IMR-90 (cell line): Measurements from ENCODE around the gene TBC1D24. TPM values are rescaled to one million over a fixed set of nuclear protein-coding genes. Genes with fewer than 3 reads are reported as not detected.

Experiments
- ATAC-seq: fragments of 200-7000 bp; cut with Tn5 transposase; 2 replicates; pipeline ENCODE4 v1.9.1; 2020; ENCODE audit warnings: low read depth, mild to moderate bottlenecking, moderate library complexity
- BruUV-seq: library from RNA; stranded (reverse); fragments of 400-500 nt; replicated peaks from 2 replicates; lab custom pipeline; 2021; lab: Mats Ljungman, UMichigan
- CTCF ChIA-PET: fragments of 300-600 bp; formaldehyde crosslinking; extraction: SDS; loops from one replicate; lab custom pipeline; 2021; ENCODE audit warnings: antibody characterized with exemption; lab: Yijun Ruan, JAX
- POLR2A ChIA-PET: fragments of 300-600 bp; sonication (Branson Sonifier 250); formaldehyde crosslinking; loops from one replicate; lab custom pipeline; 2022; ENCODE audit warnings: antibody characterized with exemption; ENCODE audit not compliant: unreplicated experiment; lab: Charles Lee
- DNase-seq: peaks from one replicate; pipeline ENCODE4 v3.0.0; 2013
- H2AFZ ChIP-seq: replicated peaks from 2 replicates; pipeline ENCODE3; 2013; ENCODE audit warnings: low read length, mild to moderate bottlenecking; ENCODE audit not compliant: poor library complexity
- H2AK5ac ChIP-seq: 2 replicates; pipeline ENCODE4 v1.6.1; 2013; ENCODE audit warnings: low read depth, low read length, inconsistent platforms
- H2AK9ac ChIP-seq: replicated peaks from 2 replicates; pipeline ENCODE3; 2013; ENCODE audit warnings: mild to moderate bottlenecking, low read depth, low read length, moderate library complexity; ENCODE audit not compliant: poor library complexity
- H2BK120ac ChIP-seq: 2 replicates; pipeline ENCODE4 v1.6.1; 2013; ENCODE audit warnings: low read depth, low read length, inconsistent platforms
- H2BK15ac ChIP-seq: 3 replicates; pipeline ENCODE4 v1.6.1; 2013; ENCODE audit warnings: low read depth, low read length, inconsistent platforms
- H2BK20ac ChIP-seq: 2 replicates; pipeline ENCODE4 v1.6.1; 2013; ENCODE audit warnings: low read depth, mild to moderate bottlenecking, inconsistent platforms, low read length, moderate library complexity
- H2BK5ac ChIP-seq: 2 replicates; pipeline ENCODE4 v1.6.1; 2013; ENCODE audit warnings: mild to moderate bottlenecking, low read depth, low read length, inconsistent platforms; ENCODE audit not compliant: poor library complexity, severe bottlenecking
- H3K14ac ChIP-seq: replicated peaks from 2 replicates; pipeline ENCODE4 v1.6.1; 2013; ENCODE audit warnings: low read depth, low read length, inconsistent platforms
- H3K18ac ChIP-seq: 2 replicates; pipeline ENCODE4 v1.6.1; 2013; ENCODE audit warnings: low read depth, low read length, control low read depth
- H3K23ac ChIP-seq: 2 replicates; pipeline ENCODE4 v1.6.1; 2013; ENCODE audit warnings: low read depth, low read length, inconsistent platforms
- H3K27ac ChIP-seq: 2 replicates; pipeline ENCODE4 v1.5.1; 2013; ENCODE audit warnings: mild to moderate bottlenecking, control low read depth, low read length; ENCODE audit not compliant: insufficient read depth
- H3K27me3 ChIP-seq: 2 replicates; pipeline ENCODE4 v1.6.1; 2013; ENCODE audit warnings: low read length; ENCODE audit not compliant: control insufficient read depth, insufficient read depth
- H3K36me3 ChIP-seq: 2 replicates; pipeline ENCODE4 v1.6.1; 2013; ENCODE audit warnings: low read length, mixed read lengths; ENCODE audit not compliant: control insufficient read depth, insufficient read depth
- H3K4ac ChIP-seq: 2 replicates; pipeline ENCODE4 v1.6.1; 2013; ENCODE audit warnings: low read depth, low read length, inconsistent platforms
- H3K4me1 ChIP-seq: 2 replicates; pipeline ENCODE4 v1.6.1; 2013; ENCODE audit warnings: low read length, mixed read lengths; ENCODE audit not compliant: control insufficient read depth, insufficient read depth
- H3K4me2 ChIP-seq: 2 replicates; pipeline ENCODE4 v1.6.1; 2013; ENCODE audit warnings: low read depth, mild to moderate bottlenecking, control low read depth, low read length, moderate library complexity
- H3K4me3 ChIP-seq: 2 replicates; pipeline ENCODE4 v1.5.1; 2013; ENCODE audit warnings: low read depth, mild to moderate bottlenecking, control low read depth, low read length, moderate library complexity; ENCODE audit not compliant: insufficient read depth
- H3K56ac ChIP-seq: 2 replicates; pipeline ENCODE4 v1.6.1; 2013; ENCODE audit warnings: low read length, inconsistent platforms; ENCODE audit not compliant: insufficient read depth; ENCODE audit errors: extremely low read depth
- H3K79me1 ChIP-seq, 2 experiments: 2 replicates each; pipeline ENCODE4 v1.6.1; 2013; ENCODE audit warnings: low read length in 2 of 2, inconsistent platforms in 1 of 2, low read depth in 1 of 2
- H3K9ac ChIP-seq: 2 replicates; pipeline ENCODE4 v1.6.1; 2013; ENCODE audit warnings: low read depth, low read length, control low read depth
- H3K9me1 ChIP-seq: 2 replicates; pipeline ENCODE4 v1.6.1; 2013; ENCODE audit warnings: low read length, inconsistent platforms; ENCODE audit not compliant: insufficient read depth
- H3K9me3 ChIP-seq: 2 replicates; pipeline ENCODE4 v1.6.1; 2013; ENCODE audit warnings: low read length; ENCODE audit not compliant: control insufficient read depth, insufficient read depth
- H4K20me1 ChIP-seq: 2 replicates; pipeline ENCODE4 v1.6.1; 2013; ENCODE audit warnings: low read length, inconsistent platforms; ENCODE audit not compliant: insufficient read depth
- H4K5ac ChIP-seq: 2 replicates; pipeline ENCODE4 v1.6.1; 2013; ENCODE audit warnings: mild to moderate bottlenecking, low read depth, low read length, control low read depth
- H4K8ac ChIP-seq, 2 experiments: 2 replicates each; pipeline ENCODE4 v1.6.1; 2013; ENCODE audit warnings: low read depth in 2 of 2, low read length in 2 of 2, control low read depth in 1 of 2, inconsistent platforms in 1 of 2
- H4K91ac ChIP-seq: 2 replicates; pipeline ENCODE4 v1.6.1; 2013; ENCODE audit warnings: low read depth, low read length, inconsistent platforms; ENCODE audit not compliant: insufficient read depth
- BHLHE40 ChIP-seq: fragments of 150-350 bp; IDR thresholded peaks from 2 replicates; pipeline ENCODE4 v1.6.1; 2016; ENCODE audit warnings: mild to moderate bottlenecking, low read depth, low read length
- CEBPB ChIP-seq: IDR thresholded peaks from 2 replicates; pipeline ENCODE4 v1.6.1; 2012; ENCODE audit warnings: low read depth, low read length, improper control_type of control experiment
- CHD1 ChIP-seq: IDR thresholded peaks from 2 replicates; pipeline ENCODE4 v1.6.1; 2012; ENCODE audit warnings: low read depth, low read length, improper control_type of control experiment
- CTCF ChIP-seq: conservative IDR thresholded peaks from 2 replicates; pipeline ENCODE4 v1.5.1; 2012; ENCODE audit warnings: mild to moderate bottlenecking, low read depth, low read length, improper control_type of control experiment
- ELK1 ChIP-seq: fragments of 150-350 bp; IDR thresholded peaks from 2 replicates; pipeline ENCODE4 v1.6.1; 2016; ENCODE audit warnings: low read depth, mild to moderate bottlenecking, low read length, moderate library complexity, borderline replicate concordance
- FOS ChIP-seq: fragments of 150-350 bp; IDR thresholded peaks from 2 replicates; pipeline ENCODE4 v1.6.1; 2016; ENCODE audit warnings: low read depth, low read length
- MAFK ChIP-seq: IDR thresholded peaks from 2 replicates; pipeline ENCODE4 v1.6.1; 2012; ENCODE audit warnings: low read depth, low read length, improper control_type of control experiment
- MAZ ChIP-seq: IDR thresholded peaks from 2 replicates; pipeline ENCODE4 v1.6.1; 2012; ENCODE audit warnings: low read depth, mild to moderate bottlenecking, low read length, improper control_type of control experiment, moderate library complexity, borderline replicate concordance
- MXI1 ChIP-seq: IDR thresholded peaks from 2 replicates; pipeline ENCODE4 v1.6.1; 2012; ENCODE audit warnings: low read depth, mild to moderate bottlenecking, low read length, moderate library complexity, borderline replicate concordance
- NFE2L2 ChIP-seq: fragments of 150-350 bp; IDR thresholded peaks from 2 replicates; pipeline ENCODE4 v1.6.1; 2016; ENCODE audit warnings: low read depth, mild to moderate bottlenecking, low read length
- POLR2A ChIP-seq: IDR thresholded peaks from 2 replicates; pipeline ENCODE4 v1.6.1; 2012; ENCODE audit warnings: mild to moderate bottlenecking, low read depth, low read length
- RAD21 ChIP-seq: IDR thresholded peaks from 2 replicates; pipeline ENCODE4 v1.6.1; 2012; ENCODE audit warnings: low read length, improper control_type of control experiment
- RCOR1 ChIP-seq: IDR thresholded peaks from 2 replicates; pipeline ENCODE4 v1.6.1; 2012; ENCODE audit warnings: mild to moderate bottlenecking, low read length, improper control_type of control experiment; ENCODE audit not compliant: insufficient replicate concordance
- RFX5 ChIP-seq: IDR thresholded peaks from 2 replicates; pipeline ENCODE4 v1.8.0; 2012; ENCODE audit warnings: low read depth, mild to moderate bottlenecking, low read length, moderate library complexity
- SMC3 ChIP-seq: fragments of 150-350 bp; IDR thresholded peaks from 2 replicates; pipeline ENCODE4 v1.6.1; 2016; ENCODE audit warnings: low read depth, mild to moderate bottlenecking, antibody characterized with exemption, low read length, moderate library complexity
- USF2 ChIP-seq: fragments of 150-350 bp; IDR thresholded peaks from 2 replicates; pipeline ENCODE4 v1.6.1; 2017; ENCODE audit warnings: mild to moderate bottlenecking, antibody characterized with exemption, low read length, low read depth
- whole genome bisulfite sequencing, 2 experiments: methylation state at CpG; one replicate each; pipeline versions ENCODE4 v1.1.5 to v1.1.7; 2013; ENCODE audit warnings: missing lambda C conversion rate in 2 of 2; ENCODE audit not compliant: insufficient read length in 1 of 2; ENCODE audit errors: extremely low coverage in 2 of 2; 5-methylcytosine and 5-hydroxymethylcytosine counted together
- dilution Hi-C: fragments of 300-500 bp; cut with HindIII; formaldehyde crosslinking; loops from one replicate; pipeline ENCODE4 v1.14.3; 2018; ENCODE audit warnings: low sequenced_read_pairs; ENCODE audit not compliant: unreplicated experiment
- in situ Hi-C: fragments of 300-500 bp; cut with MboI; formaldehyde crosslinking; loops from 3 replicates; pipeline ENCODE4 v1.14.3; 2019; ENCODE audit warnings: low sequenced_read_pairs, inconsistent platforms, mixed read lengths
- intact Hi-C: fragments of 100-400 bp; cut with micrococcal nuclease; formaldehyde crosslinking; loops from 2 replicates; pipeline ENCODE4 v1.10.0; 2022
- polyA plus RNA-seq, 3 experiments: library from polyadenylated mRNA; depleted of rRNA; stranded (reverse); fragments of >200 nt; gene quantifications; 2 replicates each; pipeline ENCODE4 v1.2.3, GENCODE V29; 2012; ENCODE audit warnings: low replicate concordance in 1 of 3
- total RNA-seq: library from RNA; depleted of rRNA; stranded (reverse); fragments of >200 nt; gene quantifications from 2 replicates; pipeline ENCODE4 v1.2.3, GENCODE V29; 2012

The TBC1D24 gene
- total and polyA plus RNA-seq, 2 of the 4 experiments (the other 2 are of a cell fraction), result 7.5 to 13.4 TPM

GRCh38 chr16:2425825-2426430 is 49.0 kb upstream of the TBC1D24 start:
- ChIA-PET POLR2A (no interaction called here), CTCF (no interaction called here)
- Histone ChIP-seq H3K27ac (no peak overlapping the region), H2BK5ac (no peak overlapping the region), H3K56ac (no peak overlapping the region), H3K14ac (no peak overlapping the region), H3K9me3 (no peaks in the 10 kb centered on the region), H2AK5ac (no peak overlapping the region), H2BK20ac (no peak overlapping the region), H3K4me3 (no peak overlapping the region), H3K4me2 (no peak overlapping the region), H4K91ac (no peak overlapping the region), H3K27me3 (no peaks in the 10 kb centered on the region; the same call in 1 of the 2 replicates), H3K9me1 (peaks cover 15% of the 10 kb centered on the region), H2BK120ac (no peak overlapping the region), H3K4me1 (peaks cover 4% of the 10 kb centered on the region), H2AK9ac (no peak overlapping the region), H3K18ac (no peak overlapping the region), H3K79me1 (peaks cover 18 to 27% of the 10 kb centered on the region in 2 experiments), H3K4ac (no peak overlapping the region), H2AFZ (no peak overlapping the region), H4K8ac (no peak overlapping the region), H4K20me1 (no peaks in the 10 kb centered on the region), H3K9ac (no peak overlapping the region), H2BK15ac (no peak overlapping the region), H3K36me3 (no peaks in the 10 kb centered on the region), H4K5ac (no peak overlapping the region), H3K23ac (no peak overlapping the region)
- no peak for DNase-seq
- intact Hi-C loops, result no loop called here
- in situ Hi-C loops, result loop anchor here (10.0 kb wide), 1 partner anchor 151 kb away; no protein-coding TSS in a partner anchor
- WGBS, 2 experiments, result 100% methylated on average over 6 of the region's 13 CpGs; no CpG with 5 or more reads in 1 of the 2 experiments
- dilution Hi-C loops, result no loop called here
- TF ChIP-seq MAFK, result no peak
- no peak for TF ChIP-seq MXI1
- TF ChIP-seq USF2, result no peak
- TF ChIP-seq RCOR1, result no peak
- no peak for TF ChIP-seq SMC3
- no peak for TF ChIP-seq RFX5
- TF ChIP-seq RAD21, result no peak
- no peak for TF ChIP-seq POLR2A
- TF ChIP-seq MAZ, result no peak
- no peak for TF ChIP-seq CTCF
- TF ChIP-seq ELK1, result no peak
- TF ChIP-seq CHD1, result no peak
- no peak for TF ChIP-seq CEBPB
- no peak for TF ChIP-seq FOS
- no peak for TF ChIP-seq BHLHE40
- no peak for TF ChIP-seq NFE2L2
- no TSS peak for BruUV-seq
- ATAC-seq, result no peak
